Panc1 (cell line): ENCODE data around the gene FDXACB1. TPM values are rescaled to one million over a fixed set of nuclear protein-coding genes. Genes with fewer than 3 reads are reported as not detected.

ENCODE experiments used
- ATAC-seq: fragments of 200-7000 bp; cut with Tn5 transposase; 2 replicates; pipeline ENCODE4 v1.9.1; 2020; ENCODE audit warnings: mild to moderate bottlenecking, moderate library complexity
- BruUV-seq: library from RNA; stranded (reverse); fragments of 400-500 nt; replicated peaks from 2 replicates; lab custom pipeline; 2021; lab: Mats Ljungman, UMichigan
- CTCF ChIA-PET: fragments of 300-600 bp; sonication (Branson Sonifier 250); formaldehyde crosslinking; loops from one replicate; lab custom pipeline; 2022; ENCODE audit warnings: antibody characterized with exemption; lab: Charles Lee
- POLR2A ChIA-PET: fragments of 300-600 bp; sonication (Branson Sonifier 250); formaldehyde crosslinking; loops from one replicate; lab custom pipeline; 2022; ENCODE audit warnings: antibody characterized with exemption; lab: Charles Lee
- DNase-seq: peaks from one replicate; pipeline ENCODE4 v3.0.0-alpha.2; 2010; ENCODE audit warnings: low read depth, low spot score
- H3K27ac ChIP-seq: 2 replicates; pipeline ENCODE4 v1.5.1; 2011; ENCODE audit warnings: mild to moderate bottlenecking, low read length, inconsistent platforms
- H3K27me3 ChIP-seq: fragments of 200-500 bp; sonication (Bioruptor generic); 2 replicates; pipeline ENCODE4 v1.6.0; 2014; ENCODE audit warnings: low read length, inconsistent platforms; ENCODE audit not compliant: control insufficient read depth, insufficient read depth
- H3K36me3 ChIP-seq: fragments of 200-500 bp; sonication (Bioruptor generic); 2 replicates; pipeline ENCODE4 v1.5.1; 2014; ENCODE audit warnings: inconsistent platforms, mild to moderate bottlenecking, low read length, moderate library complexity; ENCODE audit not compliant: control insufficient read depth, insufficient read depth
- H3K4me1 ChIP-seq: 2 replicates; pipeline ENCODE4 v1.5.1; 2011; ENCODE audit warnings: inconsistent platforms, mild to moderate bottlenecking, low read length, moderate library complexity; ENCODE audit not compliant: control insufficient read depth, insufficient read depth
- H3K4me3 ChIP-seq, 2 experiments: 2 replicates each; pipeline ENCODE4 v1.5.1; 2011 to 2012; ENCODE audit warnings: low read depth in 2 of 2, low read length in 2 of 2, mild to moderate bottlenecking in 2 of 2, inconsistent platforms in 1 of 2, moderate library complexity in 1 of 2
- H3K9me3 ChIP-seq: fragments of 200-500 bp; sonication (Bioruptor generic); 2 replicates; pipeline ENCODE4 v1.5.1; 2014; ENCODE audit warnings: low read depth, mild to moderate bottlenecking, inconsistent platforms, low read length, moderate library complexity; ENCODE audit not compliant: control insufficient read depth, insufficient read depth
- CTCF ChIP-seq: fragments of 450-650 bp; IDR thresholded peaks from 2 replicates; pipeline ENCODE4 v1.5.1; 2017; ENCODE audit warnings: mild to moderate bottlenecking
- POLR2AphosphoS5 ChIP-seq: IDR thresholded peaks from 2 replicates; pipeline ENCODE4 v1.6.1; 2012; ENCODE audit warnings: mild to moderate bottlenecking, low read depth, low read length, moderate library complexity
- REST ChIP-seq, 2 experiments: IDR thresholded peaks; 2 replicates each; pipeline ENCODE4 v1.6.1; 2011 to 2012; ENCODE audit warnings: low read depth in 2 of 2, control low read depth in 1 of 2, low read length in 1 of 2, mild to moderate bottlenecking in 1 of 2, moderate library complexity in 1 of 2; ENCODE audit not compliant: insufficient read depth in 1 of 2
- SIN3A ChIP-seq: IDR thresholded peaks from 2 replicates; pipeline ENCODE4 v1.6.1; 2012; ENCODE audit warnings: low read depth, mild to moderate bottlenecking, low read length, moderate library complexity, borderline replicate concordance; ENCODE audit not compliant: insufficient read depth
- TCF7L2 ChIP-seq: IDR thresholded peaks from 2 replicates; pipeline ENCODE4 v1.6.1; 2011; ENCODE audit warnings: mild to moderate bottlenecking, low read depth, low read length, inconsistent platforms
- in situ Hi-C: cut with HindIII; loops from 2 replicates; pipeline ENCODE4 v1.10.0; 2016; ENCODE audit warnings: low sequenced_read_pairs, low pct_unique_long_range_greater_than_20kb
- intact Hi-C: fragments of 100-400 bp; cut with micrococcal nuclease; formaldehyde crosslinking; loops from one replicate; pipeline ENCODE4 v1.10.0; 2022; ENCODE audit not compliant: unreplicated experiment
- total RNA-seq: library from RNA; stranded (reverse); gene quantifications from one replicate; pipeline ENCODE4 v1.2.1, GENCODE V29; 2021; ENCODE audit not compliant: unreplicated experiment

FDXACB1 gene
- total RNA-seq, 1 experiment from 2014 or later: 4.1 TPM

GRCh38 chr11:111870522-111870885 lies 8.5 kb downstream of the FDXACB1 start:
- Histone ChIP-seq H3K27me3 (no peaks in the 10 kb centered on the region), H3K4me1 (peaks cover 13% of the 10 kb centered on the region), H3K4me3 (peak overlapping the region; percentile 76 to 77), H3K9me3 (no peaks in the 10 kb centered on the region), H3K27ac (peak overlapping the region; percentile 88), H3K36me3 (peaks cover 3% of the 10 kb centered on the region)
- DNase-seq: no peak
- no TSS peak for BruUV-seq
- ATAC-seq: no peak
- TF ChIP-seq CTCF (no peak), TCF7L2 (no peak), POLR2AphosphoS5 (no peak), REST (IDR thresholded peaks at IDR 0.05; ENCODE audit: insufficient read depth in 1 of 2, low read depth in 2 of 2, low read length in 1 of 2) (no peak), SIN3A (no peak)
- intact Hi-C loops (loop anchor here (10.0 kb wide), 1 partner anchor 114 kb away; no protein-coding TSS in a partner anchor), in situ Hi-C loops (no loop called here)
- ChIA-PET CTCF (interaction anchor here (0.6 kb wide), 1 partner anchor 85 kb away, joined by 6 read pairs; no protein-coding TSS in a partner anchor), POLR2A (interaction anchor here (0.8 to 1.3 kb wide), 2 partner anchors 9 to 57 kb away, joined by 3 to 6 read pairs; no protein-coding TSS in a partner anchor)

- Histone ChIP-seq H3K9me3 (no peaks in the 10 kb centered on the region), H3K4me3 (no peak overlapping the region), H3K27ac (no peak overlapping the region), H3K27me3 (no peaks in the 10 kb centered on the region), H3K36me3 (peaks cover 6% of the 10 kb centered on the region), H3K4me1 (peaks cover 13% of the 10 kb centered on the region)
- BruUV-seq: no TSS peak
- intact Hi-C loops (loop anchor here (10.0 kb wide), 1 partner anchor 115 kb away; no protein-coding TSS in a partner anchor), in situ Hi-C loops (no loop called here)
- no peak for DNase-seq
- no peak for TF ChIP-seq TCF7L2
- no peak for TF ChIP-seq CTCF
- no peak for TF ChIP-seq REST (IDR thresholded peaks at IDR 0.05; ENCODE audit: insufficient read depth in 1 of 2, low read depth in 2 of 2, low read length in 1 of 2)
- no peak for TF ChIP-seq SIN3A
- TF ChIP-seq POLR2AphosphoS5: no peak
- no peak for ATAC-seq
- POLR2A ChIA-PET: interaction anchor here (0.8 to 1.3 kb wide), 2 partner anchors 8 to 57 kb away, joined by 3 to 6 read pairs; no protein-coding TSS in a partner anchor
- CTCF ChIA-PET: interaction anchor here (0.6 kb wide), 1 partner anchor 85 kb away, joined by 6 read pairs; no protein-coding TSS in a partner anchor
These were observed 8.9 kb downstream of the FDXACB1 start for GRCh38 chr11:111870113-111870512.
